Stromal cell of bone marrow (primary cell): ENCODE results near the gene NUTM2B.
"Not testable (repeated sequence)": the region's sequence is repeated elsewhere in the genome, so short reads cannot be mapped to it uniquely, and the experiment has no call there.

Experiments
- DNase-seq: peaks from one replicate; pipeline ENCODE4 v3.0.0-alpha.2; 2012; ENCODE audit warnings: low read depth

NUTM2B gene

GRCh38 chr10:79744844-79745243 is 41.8 kb downstream of the NUTM2B start:
- DNase-seq, result not testable (repeated sequence)

- not testable (repeated sequence) for DNase-seq
Measured at GRCh38 chr10:79748510-79748909, 45.5 kb downstream of the NUTM2B start.

- not testable (repeated sequence) for DNase-seq
Measured at GRCh38 chr10:79753601-79754000, 50.6 kb downstream of the NUTM2B start.

GRCh38 chr10:79758297-79758993 is 55.4 kb downstream of the NUTM2B start:
- DNase-seq, result not testable (repeated sequence)
